Measurements from ENCODE around the gene CDC42EP2. TPM values are rescaled to one million over a fixed set of nuclear protein-coding genes. Genes with fewer than 3 reads are reported as not detected.
A peak's percentile ranks its signal among the peaks of the same experiment; 100 is the strongest.

CDC42EP2 gene
- total RNA-seq, 1 donor from 2014 or later: 26.7 TPM

- Histone ChIP-seq H3K36me3 (ENCODE audit: insufficient read depth, low read length) (no peaks in the 10 kb centered on the region), H3K4me1 (ENCODE audit: insufficient read depth, low read length) (peaks cover 14% of the 10 kb centered on the region), H3K4me2 (ENCODE audit: low read length) (peak overlapping the region; percentile 94), H2AFZ (ENCODE audit: low read depth, low read length) (no peak overlapping the region), H4K20me1 (ENCODE audit: insufficient read depth, low read length) (peaks cover 46% of the 10 kb centered on the region), H3K27ac (ENCODE audit: low read depth, low read length) (peak overlapping the region; percentile 83), H3K4me3 (ENCODE audit: insufficient read depth, low read depth, low read length) (peak overlapping the region; percentile 80), H3K9ac (ENCODE audit: low read length) (peak overlapping the region; percentile 92), H3K9me3 (ENCODE audit: insufficient read depth, low read depth, low read length) (no peaks in the 10 kb centered on the region), H3K27me3 (ENCODE audit: insufficient read depth, low read length) (no peaks in the 10 kb centered on the region), H3K79me2 (ENCODE audit: insufficient read depth, low read length) (peaks cover 60% of the 10 kb centered on the region)
- H3K27ac Mint-ChIP-seq (ENCODE audit: unreplicated experiment): peak overlapping the region; percentile 2
- FAIRE-seq (no peak), DNase-seq (ENCODE audit: low read depth) (no peak)
- peaks cover 1% of the 10 kb centered on the region for H3K36me3 Mint-ChIP-seq (ENCODE audit: low read depth, unreplicated experiment)
- H3K4me1 Mint-ChIP-seq (ENCODE audit: low read depth, unreplicated experiment): peaks cover 13% of the 10 kb centered on the region
- H3K9me3 Mint-ChIP-seq (ENCODE audit: unreplicated experiment): no peaks in the 10 kb centered on the region
- TF ChIP-seq CTCF (IDR thresholded peaks at IDR 0.05; ENCODE audit: insufficient read depth, low read depth, low read length): no peak
- TF ChIP-seq EZH2 (IDR thresholded peaks at IDR 0.05; ENCODE audit: insufficient read depth, low read length): no peak
- peak overlapping the region; percentile 88 for H3K4me3 Mint-ChIP-seq (ENCODE audit: unreplicated experiment)
- H3K27me3 Mint-ChIP-seq (ENCODE audit: low read depth, unreplicated experiment): no peaks in the 10 kb centered on the region
Measured at GRCh38 chr11:65334696-65335295, 20.1 kb downstream of the CDC42EP2 start.

- Mint-ChIP-seq H3K27me3 (ENCODE audit: low read depth, unreplicated experiment) (no peaks in the 10 kb centered on the region), H3K4me3 (ENCODE audit: unreplicated experiment) (peak overlapping the region; percentile 17), H3K36me3 (ENCODE audit: low read depth, unreplicated experiment) (peaks cover 9% of the 10 kb centered on the region), H3K9me3 (ENCODE audit: unreplicated experiment) (no peaks in the 10 kb centered on the region), H3K27ac (ENCODE audit: unreplicated experiment) (no peak overlapping the region), H3K4me1 (ENCODE audit: low read depth, unreplicated experiment) (peaks cover 17% of the 10 kb centered on the region)
- Histone ChIP-seq H3K4me2 (ENCODE audit: low read length) (no peak overlapping the region), H3K27me3 (ENCODE audit: insufficient read depth, low read length) (no peaks in the 10 kb centered on the region), H3K4me1 (ENCODE audit: insufficient read depth, low read length) (peaks cover 13% of the 10 kb centered on the region), H3K79me2 (ENCODE audit: insufficient read depth, low read length) (peaks cover 69% of the 10 kb centered on the region), H3K36me3 (ENCODE audit: insufficient read depth, low read length) (peaks cover 27% of the 10 kb centered on the region), H2AFZ (ENCODE audit: low read depth, low read length) (no peak overlapping the region), H3K9me3 (ENCODE audit: insufficient read depth, low read depth, low read length) (no peaks in the 10 kb centered on the region), H3K4me3 (ENCODE audit: insufficient read depth, low read depth, low read length) (no peak overlapping the region), H3K27ac (ENCODE audit: low read depth, low read length) (no peak overlapping the region), H3K9ac (ENCODE audit: low read length) (no peak overlapping the region), H4K20me1 (ENCODE audit: insufficient read depth, low read length) (peaks cover 68% of the 10 kb centered on the region)
- FAIRE-seq: no peak
- TF ChIP-seq CTCF (IDR thresholded peaks at IDR 0.05; ENCODE audit: insufficient read depth, low read depth, low read length) (no peak), EZH2 (IDR thresholded peaks at IDR 0.05; ENCODE audit: insufficient read depth, low read length) (no peak)
- no peak for DNase-seq (ENCODE audit: low read depth)
Measured at GRCh38 chr11:65338676-65339075, 24.0 kb downstream of the CDC42EP2 start.

GRCh38 chr11:65340226-65340625 lies 25.6 kb downstream of the CDC42EP2 start:
- no peak overlapping the region for H3K4me2 ChIP-seq (ENCODE audit: low read length)
- no peak overlapping the region for H3K9ac ChIP-seq (ENCODE audit: low read length)
- H3K4me3 ChIP-seq (ENCODE audit: insufficient read depth, low read depth, low read length): no peak overlapping the region
- H3K9me3 Mint-ChIP-seq (ENCODE audit: unreplicated experiment): no peaks in the 10 kb centered on the region
- H3K36me3 Mint-ChIP-seq (ENCODE audit: low read depth, unreplicated experiment): peaks cover 15% of the 10 kb centered on the region
- TF ChIP-seq CTCF (IDR thresholded peaks at IDR 0.05; ENCODE audit: insufficient read depth, low read depth, low read length) (no peak), EZH2 (IDR thresholded peaks at IDR 0.05; ENCODE audit: insufficient read depth, low read length) (no peak)
- H3K9me3 ChIP-seq (ENCODE audit: insufficient read depth, low read depth, low read length): no peaks in the 10 kb centered on the region
- no peak overlapping the region for H3K4me3 Mint-ChIP-seq (ENCODE audit: unreplicated experiment)
- H3K27ac ChIP-seq (ENCODE audit: low read depth, low read length): no peak overlapping the region
- DNase-seq (ENCODE audit: low read depth) (no peak), FAIRE-seq (no peak)
- no peak overlapping the region for H2AFZ ChIP-seq (ENCODE audit: low read depth, low read length)
- peaks cover 53% of the 10 kb centered on the region for H3K79me2 ChIP-seq (ENCODE audit: insufficient read depth, low read length)
- peaks cover 74% of the 10 kb centered on the region for H4K20me1 ChIP-seq (ENCODE audit: insufficient read depth, low read length)
- no peaks in the 10 kb centered on the region for H3K27me3 ChIP-seq (ENCODE audit: insufficient read depth, low read length)
- H3K27ac Mint-ChIP-seq (ENCODE audit: unreplicated experiment): no peak overlapping the region
- H3K36me3 ChIP-seq (ENCODE audit: insufficient read depth, low read length): peaks cover 43% of the 10 kb centered on the region
- no peaks in the 10 kb centered on the region for H3K27me3 Mint-ChIP-seq (ENCODE audit: low read depth, unreplicated experiment)
- H3K4me1 Mint-ChIP-seq (ENCODE audit: low read depth, unreplicated experiment): peaks cover 25% of the 10 kb centered on the region
- H3K4me1 ChIP-seq (ENCODE audit: insufficient read depth, low read length): peaks cover 3% of the 10 kb centered on the region

Data from astrocyte (in vitro differentiated cells and primary cell).